ENCODE data around the gene PNPLA7. TPM values are rescaled to one million over a fixed set of nuclear protein-coding genes. Genes with fewer than 3 reads are reported as not detected.

PNPLA7 gene
- total and polyA plus RNA-seq, 5 donors = 5.5 to 13.0 (median 7.6) TPM

- WGBS = 81% methylated on average over 19 of the region's 19 CpGs
- H3K4me3 ChIP-seq (ENCODE audit: low read length) = no peak overlapping the region
- H3K27ac ChIP-seq (ENCODE audit: low read length) = no peak overlapping the region
- H3K27me3 ChIP-seq (ENCODE audit: control insufficient read depth, insufficient read depth) = no peaks in the 10 kb centered on the region
- no peaks in the 10 kb centered on the region for H3K9me3 ChIP-seq (ENCODE audit: control insufficient read depth, low read length)
- ATAC-seq (no peak), DNase-seq (peak; percentile 13 to 52 (median 51))
- intact Hi-C loops (cut with DNase I) = no loop called here
- H3K4me1 ChIP-seq (ENCODE audit: control insufficient read depth, insufficient read depth, low read length) = no peaks in the 10 kb centered on the region
Measured at GRCh38 chr9:137433349-137433915, 116.8 kb downstream of the PNPLA7 start.

- DNase-seq (peak; percentile 14 to 57 (median 42)), ATAC-seq (no peak)
- Histone ChIP-seq H3K9me3 (ENCODE audit: control insufficient read depth, low read length) (no peaks in the 10 kb centered on the region), H3K27me3 (ENCODE audit: control insufficient read depth, insufficient read depth) (no peaks in the 10 kb centered on the region), H3K27ac (ENCODE audit: low read length) (no peak overlapping the region), H3K4me1 (ENCODE audit: control insufficient read depth, insufficient read depth, low read length) (no peaks in the 10 kb centered on the region), H3K4me3 (ENCODE audit: low read length) (no peak overlapping the region)
- intact Hi-C loops (cut with DNase I) = no loop called here
- WGBS = 93% methylated on average over 20 of the region's 20 CpGs
Measured at GRCh38 chr9:137432687-137433348, 117.4 kb downstream of the PNPLA7 start.

GRCh38 chr9:137431416-137431931 is 118.7 kb downstream of the PNPLA7 start:
- no peaks in the 10 kb centered on the region for H3K9me3 ChIP-seq (ENCODE audit: control insufficient read depth, low read length)
- H3K4me1 ChIP-seq (ENCODE audit: control insufficient read depth, insufficient read depth, low read length) = no peaks in the 10 kb centered on the region
- DNase-seq (peak; percentile 16 to 47 (median 37)), ATAC-seq (no peak)
- WGBS = 86% methylated on average over 21 of the region's 21 CpGs
- H3K4me3 ChIP-seq (ENCODE audit: low read length) = no peak overlapping the region
- H3K27me3 ChIP-seq (ENCODE audit: control insufficient read depth, insufficient read depth) = no peaks in the 10 kb centered on the region
- no peak overlapping the region for H3K27ac ChIP-seq (ENCODE audit: low read length)
- intact Hi-C loops (cut with DNase I) = no loop called here

GRCh38 chr9:137430723-137431415 is 119.3 kb downstream of the PNPLA7 start:
- Histone ChIP-seq H3K27ac (ENCODE audit: low read length) (no peak overlapping the region), H3K4me3 (ENCODE audit: low read length) (no peak overlapping the region), H3K27me3 (ENCODE audit: control insufficient read depth, insufficient read depth) (no peaks in the 10 kb centered on the region), H3K9me3 (ENCODE audit: control insufficient read depth, low read length) (no peaks in the 10 kb centered on the region), H3K4me1 (ENCODE audit: control insufficient read depth, insufficient read depth, low read length) (no peaks in the 10 kb centered on the region)
- 84% methylated on average over 27 of the region's 27 CpGs for WGBS
- ATAC-seq = no peak
- intact Hi-C loops (cut with DNase I) = no loop called here
- DNase-seq = peak; percentile 13 to 53 (median 50)

- ATAC-seq (no peak), DNase-seq (peak; percentile 21 to 58 (median 56))
- H3K27ac ChIP-seq (ENCODE audit: low read length) = no peak overlapping the region
- no peaks in the 10 kb centered on the region for H3K4me1 ChIP-seq (ENCODE audit: control insufficient read depth, insufficient read depth, low read length)
- intact Hi-C loops (cut with DNase I) = no loop called here
- H3K9me3 ChIP-seq (ENCODE audit: control insufficient read depth, low read length) = no peaks in the 10 kb centered on the region
- 68% methylated on average over 34 of the region's 34 CpGs for WGBS
- no peaks in the 10 kb centered on the region for H3K27me3 ChIP-seq (ENCODE audit: control insufficient read depth, insufficient read depth)
- no peak overlapping the region for H3K4me3 ChIP-seq (ENCODE audit: low read length)
Measured at GRCh38 chr9:137429974-137430722, 120.1 kb downstream of the PNPLA7 start.

- Histone ChIP-seq H3K4me1 (ENCODE audit: control insufficient read depth, insufficient read depth, low read length) (no peaks in the 10 kb centered on the region), H3K4me3 (ENCODE audit: low read length) (no peak overlapping the region), H3K27me3 (ENCODE audit: control insufficient read depth, insufficient read depth) (no peaks in the 10 kb centered on the region), H3K27ac (ENCODE audit: low read length) (no peak overlapping the region), H3K9me3 (ENCODE audit: control insufficient read depth, low read length) (no peaks in the 10 kb centered on the region)
- intact Hi-C loops (cut with DNase I) = no loop called here
- ATAC-seq = no peak
- WGBS = 72% methylated on average over 14 of the region's 14 CpGs
- DNase-seq = peak in 2 of 3 donors; percentile 13 to 46
Measured at GRCh38 chr9:137429546-137429890, 120.7 kb downstream of the PNPLA7 start.

- Histone ChIP-seq H3K9me3 (ENCODE audit: control insufficient read depth, low read length) (no peaks in the 10 kb centered on the region), H3K27ac (ENCODE audit: low read length) (no peak overlapping the region), H3K27me3 (ENCODE audit: control insufficient read depth, insufficient read depth) (no peaks in the 10 kb centered on the region), H3K4me3 (ENCODE audit: low read length) (no peak overlapping the region), H3K4me1 (ENCODE audit: control insufficient read depth, insufficient read depth, low read length) (no peaks in the 10 kb centered on the region)
- WGBS = 80% methylated on average over 27 of the region's 27 CpGs
- no peak for ATAC-seq
- DNase-seq = peak; percentile 14 to 65 (median 60)
- intact Hi-C loops (cut with DNase I) = no loop called here
Measured at GRCh38 chr9:137428841-137429545, 121.2 kb downstream of the PNPLA7 start.

GRCh38 chr9:137428311-137428630 is 121.9 kb downstream of the PNPLA7 start:
- 72% methylated on average over 6 of the region's 6 CpGs for WGBS
- intact Hi-C loops (cut with DNase I) = no loop called here
- Histone ChIP-seq H3K27ac (ENCODE audit: low read length) (no peak overlapping the region), H3K4me1 (ENCODE audit: control insufficient read depth, insufficient read depth, low read length) (no peaks in the 10 kb centered on the region), H3K9me3 (ENCODE audit: control insufficient read depth, low read length) (no peaks in the 10 kb centered on the region), H3K27me3 (ENCODE audit: control insufficient read depth, insufficient read depth) (no peaks in the 10 kb centered on the region), H3K4me3 (ENCODE audit: low read length) (no peak overlapping the region)
- ATAC-seq = no peak
- peak; percentile 4 to 41 (median 30) for DNase-seq

- 78% methylated on average over 27 of the region's 27 CpGs for WGBS
- Histone ChIP-seq H3K27me3 (ENCODE audit: control insufficient read depth, insufficient read depth) (no peaks in the 10 kb centered on the region), H3K27ac (ENCODE audit: low read length) (no peak overlapping the region), H3K9me3 (ENCODE audit: control insufficient read depth, low read length) (no peaks in the 10 kb centered on the region), H3K4me1 (ENCODE audit: control insufficient read depth, insufficient read depth, low read length) (no peaks in the 10 kb centered on the region), H3K4me3 (ENCODE audit: low read length) (no peak overlapping the region)
- ATAC-seq = no peak
- intact Hi-C loops (cut with DNase I) = no loop called here
- peak; percentile 10 to 44 (median 29) for DNase-seq
Measured at GRCh38 chr9:137427454-137428310, 122.5 kb downstream of the PNPLA7 start.
